Right lobe of liver (tissue), 6 donors: ENCODE results near the gene HBEGF. TPM values are rescaled to one million over a fixed set of nuclear protein-coding genes. Genes with fewer than 3 reads are reported as not detected.

ENCODE experiments used
- ATAC-seq, 4 donors: fragments of 200-7000 bp; cut with Tn5 transposase; one replicate each; pipeline ENCODE4 v1.9.1; 2020; ENCODE audit warnings: mild to moderate bottlenecking in 4 of 4, moderate library complexity in 4 of 4
- DNase-seq, 3 donors: peaks; one replicate each; pipeline ENCODE4 v3.0.0-alpha.2; 2020
- H3K27ac ChIP-seq, 3 donors: fragments of 200-600 bp; one replicate each; pipeline ENCODE4 v1.8.0; 2022
- H3K27me3 ChIP-seq, 2 donors: fragments of 200-600 bp; one replicate each; pipeline ENCODE4 v1.8.0; 2022
- H3K36me3 ChIP-seq, 4 donors: fragments of 200-600 bp; sonication (generic) in 1 of 4; one replicate each; pipeline versions ENCODE4 v1.5.1 to v1.8.0; 2017 to 2022; ENCODE audit warnings: control low read depth in 1 of 4
- H3K4me1 ChIP-seq, 4 donors: fragments of 200-600 bp; sonication (generic) in 1 of 4; one replicate each; pipeline versions ENCODE4 v1.5.1 to v1.8.0; 2017 to 2022; ENCODE audit warnings: control low read depth in 1 of 4
- H3K4me3 ChIP-seq, 3 donors: fragments of 200-600 bp; one replicate each; pipeline ENCODE4 v1.8.0; 2022
- H3K9me3 ChIP-seq, 4 donors: fragments of 200-600 bp; sonication (generic) in 1 of 4; one replicate each; pipeline versions ENCODE4 v1.5.1 to v1.8.0; 2017 to 2022; ENCODE audit warnings: control low read depth in 1 of 4
- POLR2A ChIP-seq: fragments of 450-650 bp; IDR thresholded peaks from one replicate; pipeline ENCODE4 v1.6.1; 2017; ENCODE audit warnings: antibody characterized with exemption, mild to moderate bottlenecking
- WGBS: methylation state at CpG from one replicate; pipeline ENCODE4 v1.1.6; 2018; ENCODE audit warnings: low coverage, low lambda C conversion rate; ENCODE audit not compliant: insufficient coverage; ENCODE audit errors: missing lambda C conversion rate; 5-methylcytosine and 5-hydroxymethylcytosine counted together
- intact Hi-C, 2 donors: fragments of 100-400 bp; cut with DNase I; formaldehyde crosslinking; loops; one replicate each; pipeline versions ENCODE4 v1.11.2 to v1.14.1; 2022
- total RNA-seq, 6 experiments: library from RNA; depleted of rRNA in 2 of 6; stranded (reverse); fragments of >200 nt in 2 of 6; fragmentation: NEBNext Ultra II Directional in 3 of 6; extraction: Animal tissue kit (Norgen Biotek cat#: 25700) in 3 of 6; gene quantifications; one replicate each; pipeline versions ENCODE4 v1.1.0 to v1.2.4, GENCODE V29; 2016 to 2023
- TF ChIP-seq, protein P1 (sequence below), 4 donors: fragments of 200-600 bp in 3 of 4; fragments of 450-650 bp in 1 of 4; IDR thresholded peaks; one replicate each; pipeline versions ENCODE4 v1.5.1 to v1.8.0; 2016 to 2022; ENCODE audit warnings: antibody characterized with exemption in 4 of 4, mild to moderate bottlenecking in 2 of 4
- donor health status: DM: no; HTN: yes; CAD: no.
- donor health status: DM: no; HTN: no; CAD: no.
- donor health status: DM: no; HTN: no; CAD: no.
- donor health status: DM: no; HTN: yes; CAD: no.
- donor health status: DM: no; HTN: yes; CAD: no.

Gene HBEGF
- total RNA-seq, 6 experiments from 2014 or later, result 0.42 to 1.8 (median 0.78) TPM

DNA sequence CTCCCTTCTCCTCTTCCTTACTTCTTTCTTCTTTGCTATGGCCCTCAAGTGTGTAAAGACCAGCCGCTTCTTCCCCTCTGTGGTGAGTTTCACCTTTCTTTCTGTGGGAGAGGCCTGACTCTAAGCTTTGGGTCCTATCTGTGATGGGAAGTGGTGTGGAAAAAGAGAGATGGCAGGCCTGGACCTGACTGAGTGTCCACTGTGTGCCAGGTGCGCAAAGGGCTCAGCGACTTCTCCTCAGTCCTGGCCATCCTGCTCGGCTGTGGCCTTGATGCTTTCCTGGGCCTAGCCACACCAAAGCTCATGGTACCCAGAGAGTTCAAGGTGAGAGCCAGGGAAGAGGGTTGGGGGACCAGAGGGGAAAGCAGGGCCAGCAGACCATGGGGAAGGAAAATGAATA is 19.5 kb upstream of the HBEGF start:
- ATAC-seq (no peak), DNase-seq (peak in 1 of 3 donors; percentile 29)
- Histone ChIP-seq H3K36me3 (no peaks in the 10 kb centered on the region), H3K27me3 (no peaks in the 10 kb centered on the region), H3K4me3 (no peak overlapping the region), H3K4me1 (peaks cover 0 to 4% (median 0%) of the 10 kb centered on the region in 4 donors), H3K27ac (no peak overlapping the region), H3K9me3 (no peaks in the 10 kb centered on the region)
- no CpG with 5 or more reads among the region's 4 CpGs for WGBS
- intact Hi-C loops, result loop anchor here in 1 of 2 donors (10.0 kb wide), 1 partner anchor 349 kb away; no protein-coding TSS in a partner anchor
- TF ChIP-seq, protein P1, sequence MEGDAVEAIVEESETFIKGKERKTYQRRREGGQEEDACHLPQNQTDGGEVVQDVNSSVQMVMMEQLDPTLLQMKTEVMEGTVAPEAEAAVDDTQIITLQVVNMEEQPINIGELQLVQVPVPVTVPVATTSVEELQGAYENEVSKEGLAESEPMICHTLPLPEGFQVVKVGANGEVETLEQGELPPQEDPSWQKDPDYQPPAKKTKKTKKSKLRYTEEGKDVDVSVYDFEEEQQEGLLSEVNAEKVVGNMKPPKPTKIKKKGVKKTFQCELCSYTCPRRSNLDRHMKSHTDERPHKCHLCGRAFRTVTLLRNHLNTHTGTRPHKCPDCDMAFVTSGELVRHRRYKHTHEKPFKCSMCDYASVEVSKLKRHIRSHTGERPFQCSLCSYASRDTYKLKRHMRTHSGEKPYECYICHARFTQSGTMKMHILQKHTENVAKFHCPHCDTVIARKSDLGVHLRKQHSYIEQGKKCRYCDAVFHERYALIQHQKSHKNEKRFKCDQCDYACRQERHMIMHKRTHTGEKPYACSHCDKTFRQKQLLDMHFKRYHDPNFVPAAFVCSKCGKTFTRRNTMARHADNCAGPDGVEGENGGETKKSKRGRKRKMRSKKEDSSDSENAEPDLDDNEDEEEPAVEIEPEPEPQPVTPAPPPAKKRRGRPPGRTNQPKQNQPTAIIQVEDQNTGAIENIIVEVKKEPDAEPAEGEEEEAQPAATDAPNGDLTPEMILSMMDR (IDR thresholded peaks at IDR 0.05), result no peak
- no peak for TF ChIP-seq POLR2A

DNA sequence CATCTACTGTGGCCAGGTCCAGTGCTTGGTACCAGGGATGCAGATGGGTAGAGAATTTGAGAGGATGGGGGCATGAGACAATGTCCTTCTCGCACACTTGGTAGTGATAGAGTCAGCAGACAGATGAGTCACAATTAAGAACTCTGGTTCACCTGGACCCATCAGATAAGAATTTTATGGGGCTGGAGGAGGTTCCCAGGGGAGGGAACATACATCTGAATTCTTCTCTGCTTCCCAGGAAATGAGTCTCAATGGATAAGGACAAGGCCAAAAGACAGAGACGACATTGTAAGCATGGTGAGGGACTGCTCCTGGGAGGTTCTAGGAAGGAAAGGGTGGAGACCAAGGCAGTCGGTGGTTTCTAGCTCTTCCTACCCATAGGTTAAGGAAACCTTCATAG is 18.9 kb upstream of the HBEGF start:
- intact Hi-C loops, result loop anchor here in 1 of 2 donors (10.0 kb wide), 1 partner anchor 350 kb away; no protein-coding TSS in a partner anchor
- WGBS, result 70% methylated on average over 3 of the region's 3 CpGs

DNA sequence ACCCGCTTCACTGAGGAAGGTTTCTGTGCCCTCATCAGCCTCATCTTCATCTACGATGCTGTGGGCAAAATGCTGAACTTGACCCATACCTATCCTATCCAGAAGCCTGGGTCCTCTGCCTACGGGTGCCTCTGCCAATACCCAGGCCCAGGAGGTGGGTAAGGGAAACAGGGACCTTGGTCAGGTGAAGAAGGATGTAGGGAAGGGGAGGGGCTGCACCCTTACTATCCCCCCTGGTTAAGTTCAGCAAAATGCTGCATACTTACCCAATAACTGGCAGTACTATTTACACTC is 18.0 kb upstream of the HBEGF start:
- TF ChIP-seq, protein P1 (IDR thresholded peaks at IDR 0.05), result no peak
- TF ChIP-seq POLR2A, result no peak
- DNase-seq (no peak), ATAC-seq (no peak)
- no peaks in the 10 kb centered on the region for H3K36me3 ChIP-seq
- peaks cover 0 to 4% (median 0%) of the 10 kb centered on the region in 4 donors for H3K4me1 ChIP-seq
- no peak overlapping the region for H3K4me3 ChIP-seq
- no peaks in the 10 kb centered on the region for H3K9me3 ChIP-seq
- intact Hi-C loops, result loop anchor here in 1 of 2 donors (10.0 kb wide), 1 partner anchor 350 kb away; no protein-coding TSS in a partner anchor
- 93% methylated on average over 2 of the region's 3 CpGs for WGBS
- H3K27me3 ChIP-seq, result no peaks in the 10 kb centered on the region
- H3K27ac ChIP-seq, result no peak overlapping the region

More for the DNA sequence above, 18.9 kb upstream of the HBEGF start:
- no peak for DNase-seq
- Histone ChIP-seq H3K4me3 (no peak overlapping the region), H3K27me3 (no peaks in the 10 kb centered on the region), H3K36me3 (no peaks in the 10 kb centered on the region), H3K27ac (no peak overlapping the region), H3K9me3 (no peaks in the 10 kb centered on the region), H3K4me1 (peaks cover 0 to 4% (median 0%) of the 10 kb centered on the region in 4 donors)
- no peak for TF ChIP-seq POLR2A
- TF ChIP-seq, protein P1 (IDR thresholded peaks at IDR 0.05), result no peak
- ATAC-seq, result no peak

DNA sequence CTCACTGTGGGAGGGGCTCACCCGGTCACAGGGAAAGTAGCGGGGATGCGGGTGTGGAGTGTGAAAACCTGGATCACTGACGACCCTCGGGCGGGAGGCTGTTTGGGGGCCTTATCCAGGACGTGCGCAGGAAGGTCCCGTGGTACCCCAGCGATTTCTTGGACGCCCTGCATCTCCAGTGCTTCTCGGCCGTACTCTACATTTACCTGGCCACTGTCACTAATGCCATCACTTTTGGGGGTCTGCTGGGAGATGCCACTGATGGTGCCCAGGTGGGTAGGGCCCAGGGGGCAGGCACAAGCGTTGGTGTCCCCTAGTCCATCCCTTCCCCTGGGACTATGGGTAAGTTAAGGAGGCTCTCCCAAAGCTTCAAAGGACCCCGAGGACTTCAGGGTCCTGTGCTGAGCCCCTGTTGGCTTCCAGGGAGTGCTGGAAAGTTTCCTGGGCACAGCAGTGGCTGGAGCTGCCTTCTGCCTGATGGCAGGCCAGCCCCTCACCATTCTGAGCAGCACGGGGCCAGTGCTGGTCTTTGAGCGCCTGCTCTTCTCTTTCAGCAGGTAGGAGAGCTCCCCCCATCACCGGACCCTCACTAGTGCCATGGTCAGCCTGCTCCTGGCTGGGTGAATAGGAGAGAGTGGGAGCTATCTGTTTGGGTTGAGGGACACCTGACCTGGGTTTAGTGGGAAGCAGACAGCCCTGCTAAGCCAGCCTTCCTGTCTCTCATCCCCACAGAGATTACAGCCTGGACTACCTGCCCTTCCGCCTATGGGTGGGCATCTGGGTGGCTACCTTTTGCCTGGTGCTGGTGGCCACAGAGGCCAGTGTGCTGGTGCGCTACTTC is 17.4 kb upstream of the HBEGF start:
- no peaks in the 10 kb centered on the region for H3K27me3 ChIP-seq
- H3K4me3 ChIP-seq, result peak overlapping the region in 2 of 3 donors; percentile 34 to 44
- intact Hi-C loops, result loop anchor here in 1 of 2 donors (10.0 kb wide), 1 partner anchor 351 kb away; no protein-coding TSS in a partner anchor
- 62% methylated on average over 12 of the region's 20 CpGs for WGBS
- ATAC-seq (no peak), DNase-seq (no peak)
- no peaks in the 10 kb centered on the region for H3K36me3 ChIP-seq
- TF ChIP-seq, protein P1 (IDR thresholded peaks at IDR 0.05), result no peak
- TF ChIP-seq POLR2A, result no peak
- no peak overlapping the region for H3K27ac ChIP-seq
- H3K9me3 ChIP-seq, result no peaks in the 10 kb centered on the region
- peaks cover 0 to 4% (median 0%) of the 10 kb centered on the region in 4 donors for H3K4me1 ChIP-seq
